HG03571 (cell line): ENCODE data around the gene B9D2.
"Not testable (repeated sequence)": the region's sequence is repeated elsewhere in the genome, so short reads cannot be mapped to it uniquely, and the experiment has no call there.

Experiments
- ATAC-seq: cut with Tn5 transposase; IDR thresholded peaks from one replicate; pipeline ENCODE4 v1.9.1; 2021; ENCODE audit not compliant: unreplicated experiment

Gene B9D2

DNA sequence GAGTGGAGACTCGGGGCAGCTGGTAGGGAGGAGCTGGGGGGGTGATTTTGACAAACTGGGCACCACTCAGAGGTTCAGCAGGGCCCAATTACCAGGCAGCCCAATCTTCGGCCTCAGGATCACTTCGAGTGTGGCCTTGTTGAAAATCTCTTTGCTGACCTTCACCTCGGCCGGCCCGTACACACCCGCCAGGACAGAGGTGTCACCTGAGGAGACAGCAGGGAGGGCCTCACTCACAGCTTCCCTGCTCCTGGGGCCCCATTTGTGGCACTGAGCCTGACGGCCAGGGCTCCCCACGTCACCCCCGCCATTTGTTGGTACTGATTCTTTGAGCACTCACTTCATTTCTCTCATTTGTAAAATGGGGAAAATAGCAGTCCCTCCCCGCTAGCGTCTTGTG, 28.8 kb upstream of the B9D2 start:
- no peak for ATAC-seq

- no peak for ATAC-seq
Observed at GRCh38 chr19:41391618-41392017, 27.7 kb upstream of the B9D2 start.

DNA sequence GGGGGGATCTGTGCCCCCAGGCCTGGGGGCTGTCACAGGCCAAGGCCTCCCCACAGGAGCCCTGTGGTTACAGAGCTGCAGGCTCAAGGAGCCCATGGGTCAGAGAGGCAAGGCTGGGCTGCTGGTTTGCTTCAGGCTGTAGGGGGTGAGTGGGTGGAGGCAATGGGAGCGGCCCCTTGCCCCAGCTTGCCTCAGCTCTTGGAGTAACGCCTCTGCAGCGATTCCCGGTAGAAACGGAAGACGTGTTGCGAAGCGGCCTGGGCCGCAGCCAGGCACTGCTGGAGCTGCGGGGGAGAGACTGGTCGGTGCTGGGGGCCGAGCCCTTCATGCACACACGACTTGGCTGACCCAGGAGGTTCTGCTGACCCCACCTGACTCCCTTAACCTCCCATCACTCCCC, 22.5 kb upstream of the B9D2 start:
- no peak for ATAC-seq

GRCh38 chr19:41384351-41384750, 20.4 kb upstream of the B9D2 start:
- ATAC-seq = no peak

- not testable (repeated sequence) for ATAC-seq
Observed at GRCh38 chr19:41381536-41381935, 17.6 kb upstream of the B9D2 start.

GRCh38 chr19:41377977-41378709, 14.2 kb upstream of the B9D2 start:
- ATAC-seq = no peak

- ATAC-seq = no peak
Observed at GRCh38 chr19:41376998-41377365, 13.0 kb upstream of the B9D2 start.

DNA sequence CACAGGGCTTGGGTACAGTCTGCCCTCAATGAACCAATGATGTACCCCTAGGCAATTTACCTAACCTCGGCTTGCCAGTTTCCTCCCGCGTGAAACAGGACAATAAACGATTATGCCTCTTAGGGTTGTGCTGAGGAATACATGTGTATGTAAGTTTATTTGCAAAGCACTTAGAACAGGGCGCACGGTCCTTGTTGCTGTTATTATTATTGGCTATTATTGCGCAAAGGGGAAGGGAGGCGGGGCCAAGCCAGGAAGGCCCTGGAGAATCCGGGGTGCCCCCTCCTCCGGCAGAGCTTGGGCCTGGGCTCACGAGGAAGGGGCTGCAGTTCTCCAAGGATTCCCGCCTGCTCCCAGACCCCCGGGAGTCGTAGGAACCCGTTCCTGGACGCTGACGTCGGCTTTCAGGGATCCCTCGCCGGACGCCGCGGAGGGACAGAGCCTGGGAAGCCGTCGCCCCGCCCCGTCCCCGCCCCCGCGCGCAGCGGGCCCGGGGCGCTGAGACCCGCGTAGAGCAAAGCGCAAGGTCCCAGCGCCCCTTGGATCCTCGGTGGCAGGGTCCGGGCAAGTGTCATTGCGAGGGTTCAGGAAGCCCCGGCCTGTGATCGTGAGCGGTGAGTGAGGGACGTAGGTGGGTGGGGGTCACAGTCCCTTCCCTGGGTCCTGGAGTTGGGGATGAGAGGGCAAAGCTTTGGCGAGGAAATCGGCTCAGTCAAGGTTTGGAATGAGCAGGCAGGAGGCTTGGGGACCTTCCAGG, 12.5 kb upstream of the B9D2 start, which contains the start of gene TMEM91:
Gene TMEM91, plus strand, starts transcription at position 293 of the 757 bp plus-strand sequence. CDS start 1,777 bp downstream, outside the sequence.
- ATAC-seq = no peak

DNA sequence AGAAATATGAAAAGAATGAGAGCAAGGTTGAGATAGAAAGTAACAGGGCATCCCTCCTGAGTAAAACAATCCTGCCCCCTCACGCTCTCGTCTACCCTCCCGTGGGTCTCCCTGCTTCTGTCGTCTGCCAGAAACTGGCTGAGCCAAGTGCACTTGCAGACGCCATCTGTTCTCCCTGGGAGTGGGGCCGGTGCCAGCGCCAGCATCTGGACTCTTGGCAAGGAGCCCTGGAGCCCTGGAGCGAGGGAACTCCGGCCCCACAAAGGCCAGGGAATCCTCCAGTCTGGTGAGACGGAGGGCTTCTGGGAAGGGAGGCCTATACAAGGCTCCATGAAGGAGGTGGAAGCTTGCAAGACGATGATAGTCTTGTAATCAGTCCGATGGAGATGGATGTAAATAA, 10.0 kb upstream of the B9D2 start:
- no peak for ATAC-seq

DNA sequence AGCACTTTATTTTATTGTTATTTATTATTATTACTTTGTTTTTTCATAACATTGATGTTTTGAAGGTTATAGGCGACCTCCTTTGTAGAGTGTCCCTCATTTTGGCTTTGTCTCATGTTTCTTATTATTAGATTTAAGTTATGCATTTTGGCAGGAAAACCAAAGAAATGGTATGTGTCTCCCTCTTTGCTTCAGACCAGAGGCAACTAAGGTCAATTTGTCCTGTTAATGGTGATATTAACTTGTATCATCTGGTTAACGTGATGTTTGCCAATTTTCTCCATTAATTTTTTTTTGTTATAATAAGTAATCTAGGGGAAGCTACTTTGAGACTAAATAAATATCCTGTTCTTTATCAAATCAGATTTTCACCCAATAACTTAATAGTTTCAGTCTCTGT, 8.6 kb upstream of the B9D2 start:
- no peak for ATAC-seq

DNA sequence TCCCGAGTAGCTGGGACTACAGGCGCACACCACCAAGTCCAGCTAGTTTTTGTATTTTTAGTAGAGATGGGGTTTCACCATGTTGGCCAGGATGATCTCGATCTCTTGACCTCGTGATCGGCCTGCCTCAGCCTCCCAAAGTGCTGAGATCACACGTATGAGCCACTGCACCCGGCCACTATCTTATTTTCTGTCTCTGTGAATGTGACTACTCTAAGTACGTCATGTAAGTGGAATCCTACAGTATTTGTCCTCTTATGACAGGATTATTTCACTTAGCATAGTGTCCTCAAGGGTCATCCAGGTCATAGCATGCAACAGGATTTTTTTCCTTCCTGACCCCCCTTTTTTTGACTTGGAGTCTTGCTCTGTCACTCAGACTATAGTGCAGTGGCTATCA, 7.6 kb upstream of the B9D2 start:
- no peak for ATAC-seq

DNA sequence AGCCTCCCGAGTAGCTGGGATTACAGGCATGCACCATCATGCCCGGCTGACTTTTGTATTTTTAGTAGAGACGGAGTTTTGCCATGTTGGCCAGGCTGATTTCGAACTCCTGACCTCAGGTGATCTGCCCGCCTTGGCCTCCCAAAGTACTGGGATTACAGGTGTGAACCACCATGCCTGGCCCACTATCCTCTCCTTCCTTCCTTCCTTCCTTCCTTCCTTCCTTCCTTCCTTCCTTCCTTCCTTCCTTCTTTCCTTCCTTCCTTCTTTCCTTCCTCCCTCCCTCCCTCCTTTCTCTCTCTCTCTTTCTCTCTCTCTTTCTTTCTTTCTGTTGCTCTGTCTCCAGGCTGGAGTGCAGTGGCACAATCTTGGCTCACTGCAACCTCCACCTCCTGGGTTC, 7.2 kb upstream of the B9D2 start:
- ATAC-seq = not testable (repeated sequence)

- ATAC-seq = no peak
Observed at GRCh38 chr19:41369769-41370168, 5.8 kb upstream of the B9D2 start.

GRCh38 chr19:41367848-41368301, 3.9 kb upstream of the B9D2 start:
- ATAC-seq = no peak

- ATAC-seq = no peak
Observed at GRCh38 chr19:41366089-41366488, 2.1 kb upstream of the B9D2 start.

- no peak for ATAC-seq
Observed at GRCh38 chr19:41364524-41365391, 809 bp upstream of the B9D2 start.

DNA sequence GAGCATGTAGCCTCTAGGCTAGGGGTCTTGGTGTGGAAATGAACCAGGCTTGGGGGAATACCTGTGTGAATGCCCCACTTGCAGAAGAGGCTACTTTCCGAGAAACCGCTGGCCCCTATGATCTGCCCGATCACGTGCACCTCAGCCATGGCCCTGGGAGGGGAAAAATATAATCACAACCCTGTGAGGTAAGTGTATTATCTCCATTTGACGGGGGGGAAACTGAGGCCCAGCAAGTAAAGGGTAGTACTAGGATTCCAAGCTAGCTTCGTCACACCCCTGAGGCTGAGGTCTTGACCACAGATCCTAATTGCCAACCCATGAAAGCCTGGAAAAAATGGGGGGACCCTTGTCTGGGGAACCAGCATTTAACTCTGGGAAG, 587 bp downstream of the B9D2 start:
- ATAC-seq = no peak

DNA sequence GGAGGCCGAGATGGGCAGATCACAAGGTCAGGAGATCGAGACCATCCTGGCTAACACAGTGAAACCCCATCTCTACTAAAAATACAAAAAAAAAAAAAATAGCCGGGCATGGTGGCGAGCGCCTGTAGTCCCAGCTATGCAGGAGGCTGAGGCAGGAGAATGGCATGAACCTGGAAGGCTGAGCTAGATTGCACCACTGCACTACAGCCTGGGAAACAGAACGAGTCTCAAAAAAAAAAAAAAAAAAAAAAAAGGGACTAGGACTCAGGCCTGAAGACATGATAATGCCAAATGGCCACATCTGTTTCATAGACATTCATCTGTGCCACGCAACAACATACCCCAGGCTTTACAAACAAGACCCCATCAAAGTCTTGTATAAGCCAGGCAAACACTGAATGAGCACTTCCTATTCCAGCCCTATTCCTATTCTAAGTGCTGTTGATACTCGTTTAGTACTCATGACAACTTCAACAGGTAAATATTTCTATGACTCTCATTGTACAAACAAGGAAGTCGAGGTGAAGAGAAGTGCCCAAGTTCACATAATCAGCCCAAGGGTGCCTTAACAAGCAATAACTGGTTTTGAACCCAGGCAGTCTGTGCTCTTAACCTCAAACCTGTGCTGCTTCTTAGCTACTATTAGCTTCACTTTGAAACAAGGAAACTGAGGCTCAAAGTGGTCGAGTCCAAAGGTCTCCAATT, 1.7 kb downstream of the B9D2 start:
- ATAC-seq = no peak

GRCh38 chr19:41359741-41360140, 4.2 kb downstream of the B9D2 start:
- no peak for ATAC-seq

DNA sequence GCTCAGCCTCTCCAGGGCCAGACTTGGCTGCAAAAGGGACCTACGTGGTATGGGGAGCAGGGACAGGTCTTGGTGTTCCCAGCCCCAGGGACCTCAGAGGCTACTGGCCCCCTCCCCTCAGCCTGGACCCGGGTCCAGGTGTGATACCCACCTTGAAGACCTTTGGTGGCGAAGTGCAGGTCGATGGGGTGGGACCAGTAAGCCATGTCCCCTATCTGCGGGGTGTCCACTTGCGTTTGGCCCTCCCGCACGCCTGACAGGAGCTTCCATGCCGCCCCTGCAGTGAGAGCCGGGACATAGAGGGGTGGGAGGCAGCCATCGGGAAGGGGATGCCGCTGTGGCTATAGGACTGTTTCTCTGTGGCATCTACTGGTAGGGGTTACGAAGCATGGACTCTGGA, 6.2 kb downstream of the B9D2 start:
- no peak for ATAC-seq
